Measurements from ENCODE around the gene TLR7.

TLR7 gene

DNA sequence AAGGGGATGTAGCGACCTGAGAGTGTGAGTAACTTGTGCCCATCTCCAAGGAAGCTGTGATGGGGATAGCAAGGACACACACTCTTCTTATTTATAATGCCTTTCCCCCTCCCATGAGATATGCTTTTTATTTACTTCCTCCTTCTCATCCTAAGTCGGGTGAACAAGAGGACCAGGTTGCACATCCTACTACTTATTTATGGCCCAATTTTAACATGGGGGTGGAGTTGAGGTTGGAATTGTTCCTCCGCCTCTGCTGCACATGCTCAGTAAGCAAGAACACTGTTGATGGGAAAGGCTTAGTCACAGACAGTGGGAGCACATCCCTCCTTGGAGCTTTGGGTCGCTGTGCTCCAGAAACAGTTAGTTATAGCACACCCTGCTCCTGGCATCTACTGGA is 24.3 kb downstream of the TLR7 start:
- no peak for DNase-seq (ENCODE audit: low read depth)

DNA sequence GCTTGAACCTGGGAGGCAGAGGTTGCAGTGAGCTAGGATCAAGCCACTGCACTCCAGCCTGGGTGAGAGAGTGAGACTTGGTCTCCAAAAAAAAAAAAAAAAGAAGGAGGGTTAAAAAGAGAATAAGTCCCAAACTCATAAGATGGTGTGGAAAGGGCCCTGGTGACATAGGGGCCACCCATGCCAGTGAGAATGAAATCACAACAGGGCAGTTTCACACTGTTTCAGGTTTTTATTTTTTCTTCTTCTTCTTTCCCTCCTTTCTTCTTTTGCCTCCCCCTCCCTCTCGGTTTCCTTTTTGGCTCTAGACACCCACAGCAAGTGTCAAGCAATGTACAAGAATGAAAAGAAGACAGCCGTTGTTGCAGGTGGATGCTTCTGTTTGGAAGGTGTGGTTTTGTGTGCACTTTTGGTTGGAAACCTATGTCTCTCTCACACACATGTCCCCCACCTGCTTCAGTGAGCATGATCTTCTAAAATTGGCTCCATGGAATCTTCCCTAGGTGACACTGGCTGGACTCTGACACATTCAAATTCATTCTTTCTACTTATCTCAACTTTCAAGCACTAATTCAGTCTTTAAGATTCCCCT is 25.1 kb downstream of the TLR7 start:
- no peak for DNase-seq (ENCODE audit: low read depth)

DNA sequence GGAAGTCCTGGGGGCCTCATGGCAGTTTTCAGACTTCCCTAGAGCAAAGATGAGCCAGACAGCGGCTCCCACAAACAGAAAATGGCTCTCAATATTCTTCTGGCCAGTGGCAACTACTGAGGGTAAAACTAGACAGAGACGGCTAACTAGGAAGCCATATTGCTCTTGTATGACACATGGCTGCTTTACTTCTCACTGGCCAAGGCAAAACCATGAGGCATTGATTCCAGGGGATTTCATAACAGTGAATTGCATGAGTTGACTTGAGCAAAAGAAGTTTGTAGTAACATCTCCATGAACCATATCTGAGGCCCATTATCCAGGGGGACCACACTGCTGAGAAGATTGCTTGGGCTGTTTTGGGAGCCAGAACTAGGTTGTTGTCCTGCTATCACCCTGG is 25.8 kb downstream of the TLR7 start:
- DNase-seq (ENCODE audit: low read depth), result no peak

DNA sequence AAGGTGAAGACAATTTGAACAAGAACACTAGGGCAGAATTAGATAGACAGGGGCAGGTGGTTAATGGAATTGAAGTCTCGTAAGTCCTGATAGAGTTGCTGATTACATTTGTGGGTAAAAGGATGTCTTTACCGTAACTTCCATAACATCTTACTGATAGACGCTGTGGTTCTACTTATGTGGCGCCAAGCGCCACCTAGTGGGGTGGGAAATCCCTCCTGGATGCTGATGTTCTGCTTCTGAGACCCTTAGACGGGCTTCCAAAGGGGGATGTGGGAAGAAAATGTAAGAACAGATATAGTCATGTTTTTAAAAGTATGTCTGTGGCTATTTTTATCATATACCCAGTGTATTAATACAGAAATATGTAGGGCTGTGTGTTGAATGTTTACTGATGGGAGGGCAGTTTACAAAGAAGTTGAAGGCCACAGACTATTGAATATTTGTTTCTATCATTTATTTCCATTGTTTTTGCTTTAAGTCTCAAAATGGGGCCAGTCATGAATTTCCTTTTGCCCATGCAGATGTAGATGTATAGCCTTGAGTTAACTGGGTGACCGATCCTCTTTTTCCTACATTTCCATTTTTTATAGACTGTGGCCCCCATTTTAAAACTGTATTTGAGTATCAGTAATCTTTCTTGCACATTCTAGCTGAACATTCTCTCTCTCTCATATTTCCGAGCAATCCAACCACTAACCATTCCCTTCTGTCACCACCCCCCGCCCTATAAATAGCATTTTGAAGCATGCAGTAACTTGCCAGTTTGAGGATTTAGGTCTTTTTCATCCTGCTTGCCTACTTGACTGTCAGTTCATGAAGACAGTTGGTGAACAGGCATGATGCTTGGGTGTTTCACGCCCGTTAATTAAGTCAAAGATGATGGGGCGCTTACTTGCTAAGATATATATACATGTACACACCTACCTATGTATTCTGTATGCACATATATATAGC is 27.5 kb downstream of the TLR7 start:
- DNase-seq (ENCODE audit: low read depth), result no peak

- DNase-seq (ENCODE audit: low read depth), result peak; percentile 2
These were observed 29.0 kb downstream of the TLR7 start for GRCh38 chrX:12895866-12896265.

DNA sequence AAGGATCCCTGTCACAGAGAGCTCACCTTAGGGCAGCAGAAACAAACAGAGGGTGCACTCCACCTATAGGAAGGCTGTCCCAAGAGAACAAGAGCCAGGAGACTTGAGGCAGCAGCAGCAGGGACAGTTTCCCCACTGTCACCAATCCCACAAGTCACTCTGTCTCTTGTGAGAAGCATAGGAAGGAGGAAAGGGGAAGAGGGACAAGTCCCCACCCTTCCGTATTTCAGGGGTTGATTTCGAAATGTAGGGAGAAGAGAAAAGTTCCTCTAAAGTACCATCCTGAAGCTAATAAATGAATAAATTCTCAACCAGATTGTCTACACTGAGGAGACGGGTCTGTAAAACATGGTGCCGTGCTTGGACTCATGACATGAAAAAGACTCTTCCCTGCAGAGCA is 30.1 kb downstream of the TLR7 start:
- DNase-seq (ENCODE audit: low read depth), result no peak

DNA sequence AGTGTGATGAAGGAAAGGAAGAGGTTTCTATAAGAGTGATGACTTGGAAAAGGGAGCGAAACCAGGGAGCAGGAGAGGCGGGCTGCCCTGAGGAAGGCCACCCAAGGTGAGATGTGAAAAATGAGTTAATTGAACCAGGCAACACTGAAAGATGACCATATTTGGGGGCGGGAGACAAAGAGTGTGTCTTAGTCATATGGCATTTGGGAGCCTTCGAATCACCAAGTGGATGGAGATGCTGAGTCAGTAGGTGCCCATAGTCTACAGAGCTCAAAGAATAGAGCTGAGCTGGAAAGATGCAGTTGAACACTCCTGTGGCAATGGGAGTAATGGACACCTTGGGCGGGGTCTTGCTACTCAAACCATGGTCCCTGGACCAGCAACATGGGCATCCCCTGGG is 31.2 kb downstream of the TLR7 start:
- DNase-seq (ENCODE audit: low read depth), result no peak

DNA sequence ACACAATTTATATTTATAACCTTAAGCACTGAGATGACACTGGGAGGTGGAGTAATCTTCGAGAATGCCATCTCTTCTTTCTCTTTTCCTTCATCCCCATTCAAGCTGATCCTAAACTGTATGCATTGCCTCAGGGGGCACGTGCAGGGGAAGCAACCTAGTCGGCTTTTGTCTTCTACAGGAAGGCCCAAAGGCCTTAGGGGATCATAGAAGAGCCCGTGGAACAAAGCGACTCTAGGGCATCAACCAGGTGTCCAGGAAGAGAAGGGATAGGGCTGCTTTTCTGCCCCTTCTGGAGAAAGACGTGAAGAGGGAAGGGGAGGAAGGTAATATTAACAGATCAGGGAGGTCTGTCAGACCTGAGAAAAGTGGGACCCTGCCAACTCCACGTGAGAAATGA is 32.6 kb downstream of the TLR7 start:
- no peak for DNase-seq (ENCODE audit: low read depth)

DNA sequence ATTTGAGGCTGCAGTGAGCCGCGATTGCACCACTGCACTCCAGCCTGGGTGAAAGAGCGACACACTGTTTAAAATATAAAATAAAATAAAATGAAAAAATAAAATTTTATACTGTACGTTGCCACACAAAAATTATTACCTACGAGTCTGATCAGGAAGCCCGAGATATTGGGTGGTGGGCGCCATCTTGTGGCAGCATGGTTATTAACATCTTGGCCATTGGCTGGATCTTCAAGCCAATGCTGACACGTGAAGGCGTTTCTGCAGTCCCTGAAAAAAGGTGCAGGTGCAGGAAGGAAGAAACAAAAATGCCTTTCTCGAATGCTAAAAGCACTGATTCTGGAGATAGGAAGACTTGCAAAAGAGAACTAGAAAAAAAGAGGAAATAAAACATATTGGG is 34.6 kb downstream of the TLR7 start:
- peak; percentile 6 for DNase-seq (ENCODE audit: low read depth)

DNA sequence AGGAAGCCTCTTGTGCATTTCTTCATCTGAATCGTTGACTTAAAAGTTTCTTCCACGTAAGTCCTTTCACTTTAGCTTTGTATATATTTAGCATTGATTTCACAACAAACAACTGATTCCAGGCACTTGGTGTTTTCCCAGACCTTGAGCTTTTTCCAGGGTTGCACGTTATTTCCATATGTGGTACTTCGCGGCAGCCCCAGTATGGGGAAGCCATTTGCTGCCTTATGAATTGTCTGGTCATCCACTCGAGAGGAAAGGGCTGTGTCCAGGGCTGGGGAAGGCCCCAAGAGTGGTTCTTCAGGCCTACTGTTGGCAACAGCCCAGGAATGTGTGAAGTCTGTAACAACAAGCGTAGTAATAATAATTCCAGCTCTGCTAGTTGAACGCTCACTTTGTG is 36.8 kb downstream of the TLR7 start:
- DNase-seq (ENCODE audit: low read depth), result no peak

DNA sequence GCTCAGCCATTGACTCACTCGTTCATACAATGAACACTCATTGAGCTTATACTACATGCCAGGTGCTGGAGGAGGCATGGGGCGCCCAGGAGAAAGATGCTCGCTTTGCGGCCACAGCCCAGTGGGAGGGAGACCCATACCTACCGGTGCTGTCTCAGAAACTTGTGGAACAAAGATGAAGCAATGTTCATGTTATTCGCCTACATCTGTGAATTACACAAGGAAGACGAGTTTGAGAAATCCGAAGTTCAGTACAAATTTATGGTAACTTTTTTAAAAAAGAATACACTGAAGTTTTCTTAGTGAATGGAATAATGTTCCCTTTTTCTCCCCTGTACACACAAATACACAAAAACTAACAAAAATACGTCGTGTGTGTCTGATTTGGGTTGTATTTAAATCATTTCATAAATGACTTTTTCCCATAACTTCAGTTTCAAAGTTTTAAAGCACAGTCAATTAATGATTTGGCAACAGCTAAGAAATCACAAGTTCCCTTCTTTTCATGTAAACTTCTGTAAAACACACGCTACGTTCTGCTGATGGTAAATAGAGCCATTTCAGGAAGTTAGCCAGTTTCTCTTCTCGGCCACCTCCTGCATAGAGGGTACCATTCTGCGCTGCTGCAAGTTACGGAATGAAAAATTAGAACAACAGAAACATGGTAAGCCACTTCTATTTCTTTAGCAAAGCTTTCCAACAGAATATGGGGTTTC is 39.3 kb downstream of the TLR7 start, which contains the start of gene TLR8:
Gene TLR8 (plus strand): TSS at position 575 of the 716 bp plus-strand sequence. CDS start 87 bp downstream, at position 662.
- DNase-seq (ENCODE audit: low read depth), result no peak

- DNase-seq (ENCODE audit: low read depth), result no peak
These were observed 43.7 kb downstream of the TLR7 start for GRCh38 chrX:12910423-12911121.

- no peak for DNase-seq (ENCODE audit: low read depth)
These were observed 44.2 kb downstream of the TLR7 start for GRCh38 chrX:12911122-12911470.

GRCh38 chrX:12912791-12913482 is 46.1 kb downstream of the TLR7 start:
- no peak for DNase-seq (ENCODE audit: low read depth)

- DNase-seq (ENCODE audit: low read depth), result no peak
These were observed 50.9 kb downstream of the TLR7 start for GRCh38 chrX:12917753-12918152.

GRCh38 chrX:12919051-12919450 is 52.2 kb downstream of the TLR7 start:
- no peak for DNase-seq (ENCODE audit: low read depth)

DNA sequence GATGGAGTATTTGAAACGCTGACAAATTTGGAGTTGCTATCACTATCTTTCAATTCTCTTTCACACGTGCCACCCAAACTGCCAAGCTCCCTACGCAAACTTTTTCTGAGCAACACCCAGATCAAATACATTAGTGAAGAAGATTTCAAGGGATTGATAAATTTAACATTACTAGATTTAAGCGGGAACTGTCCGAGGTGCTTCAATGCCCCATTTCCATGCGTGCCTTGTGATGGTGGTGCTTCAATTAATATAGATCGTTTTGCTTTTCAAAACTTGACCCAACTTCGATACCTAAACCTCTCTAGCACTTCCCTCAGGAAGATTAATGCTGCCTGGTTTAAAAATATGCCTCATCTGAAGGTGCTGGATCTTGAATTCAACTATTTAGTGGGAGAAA is 52.7 kb downstream of the TLR7 start:
- no peak for DNase-seq (ENCODE audit: low read depth)

DNA sequence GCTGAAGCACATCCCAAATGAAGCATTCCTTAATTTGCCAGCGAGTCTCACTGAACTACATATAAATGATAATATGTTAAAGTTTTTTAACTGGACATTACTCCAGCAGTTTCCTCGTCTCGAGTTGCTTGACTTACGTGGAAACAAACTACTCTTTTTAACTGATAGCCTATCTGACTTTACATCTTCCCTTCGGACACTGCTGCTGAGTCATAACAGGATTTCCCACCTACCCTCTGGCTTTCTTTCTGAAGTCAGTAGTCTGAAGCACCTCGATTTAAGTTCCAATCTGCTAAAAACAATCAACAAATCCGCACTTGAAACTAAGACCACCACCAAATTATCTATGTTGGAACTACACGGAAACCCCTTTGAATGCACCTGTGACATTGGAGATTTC is 54.1 kb downstream of the TLR7 start:
- DNase-seq (ENCODE audit: low read depth), result no peak

- no peak for DNase-seq (ENCODE audit: low read depth)
These were observed 55.2 kb downstream of the TLR7 start for GRCh38 chrX:12921886-12922598.

GRCh38 chrX:12922599-12922919 is 55.7 kb downstream of the TLR7 start:
- DNase-seq (ENCODE audit: low read depth), result no peak

DNA sequence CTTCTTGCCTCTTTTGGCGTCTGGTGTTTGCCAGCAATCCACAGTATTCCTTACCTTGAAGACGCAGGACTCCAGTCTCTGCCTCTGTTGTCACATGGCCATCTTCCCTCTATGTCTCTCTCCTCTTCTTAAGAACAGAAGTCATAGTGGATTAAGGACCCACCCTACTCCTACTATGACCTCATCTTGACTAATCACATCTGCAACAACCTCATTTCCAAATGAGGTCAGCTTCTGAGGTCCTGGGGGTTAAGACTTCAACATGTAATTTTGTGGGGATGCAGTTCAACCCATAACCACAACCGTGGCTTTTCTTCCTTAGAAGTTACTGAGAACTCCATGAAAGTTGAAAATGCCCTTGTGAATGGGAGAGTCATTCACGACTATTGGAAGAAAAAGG is 62.8 kb downstream of the TLR7 start:
- peak; percentile 49 for DNase-seq (ENCODE audit: low read depth)

Measured in HS-5 (cell line).